Fibroblast of lung (primary cell): Measurements from ENCODE around the gene SORCS3.

Source experiments
- EZH2 ChIP-seq: IDR thresholded peaks from 2 replicates; pipeline ENCODE4 v1.5.1; 2012; ENCODE audit warnings: low read length, control low read depth, mild to moderate bottlenecking; ENCODE audit errors: missing control alignments
- TF ChIP-seq, protein P1 (sequence below), 2 donors: IDR thresholded peaks in 1 of 2; conservative IDR thresholded peaks in 1 of 2; 1 replicate in 1 of 2; 2 replicates in 1 of 2; pipeline ENCODE4 v1.5.1; 2011 to 2012; ENCODE audit warnings: low read length in 2 of 2, control low read depth in 1 of 2, inconsistent platforms in 1 of 2, low read depth in 1 of 2, mild to moderate bottlenecking in 1 of 2

- TF ChIP-seq, protein P1, sequence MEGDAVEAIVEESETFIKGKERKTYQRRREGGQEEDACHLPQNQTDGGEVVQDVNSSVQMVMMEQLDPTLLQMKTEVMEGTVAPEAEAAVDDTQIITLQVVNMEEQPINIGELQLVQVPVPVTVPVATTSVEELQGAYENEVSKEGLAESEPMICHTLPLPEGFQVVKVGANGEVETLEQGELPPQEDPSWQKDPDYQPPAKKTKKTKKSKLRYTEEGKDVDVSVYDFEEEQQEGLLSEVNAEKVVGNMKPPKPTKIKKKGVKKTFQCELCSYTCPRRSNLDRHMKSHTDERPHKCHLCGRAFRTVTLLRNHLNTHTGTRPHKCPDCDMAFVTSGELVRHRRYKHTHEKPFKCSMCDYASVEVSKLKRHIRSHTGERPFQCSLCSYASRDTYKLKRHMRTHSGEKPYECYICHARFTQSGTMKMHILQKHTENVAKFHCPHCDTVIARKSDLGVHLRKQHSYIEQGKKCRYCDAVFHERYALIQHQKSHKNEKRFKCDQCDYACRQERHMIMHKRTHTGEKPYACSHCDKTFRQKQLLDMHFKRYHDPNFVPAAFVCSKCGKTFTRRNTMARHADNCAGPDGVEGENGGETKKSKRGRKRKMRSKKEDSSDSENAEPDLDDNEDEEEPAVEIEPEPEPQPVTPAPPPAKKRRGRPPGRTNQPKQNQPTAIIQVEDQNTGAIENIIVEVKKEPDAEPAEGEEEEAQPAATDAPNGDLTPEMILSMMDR (conservative IDR thresholded peaks at IDR 0.05 in 1 of 2, IDR thresholded peaks at IDR 0.05 in 1 of 2; ENCODE audit: low read depth in 1 of 2, low read length in 2 of 2): no peak
- TF ChIP-seq EZH2: no peak
Measured at GRCh38 chr10:104834580-104834979, 193.5 kb downstream of the SORCS3 start.
